BJ (cell line): ENCODE results near the gene KRTAP4-16. TPM values are rescaled to one million over a fixed set of nuclear protein-coding genes. Genes with fewer than 3 reads are reported as not detected.

Experiments used
- CTCF ChIA-PET: fragments of 350-600 bp; formaldehyde crosslinking; extraction: SDS; loops from one replicate; lab custom pipeline; 2021; ENCODE audit warnings: antibody characterized with exemption, inconsistent platforms; lab: Yijun Ruan, JAX
- POLR2A ChIA-PET: fragments of 300-600 bp; sonication (Branson Sonifier 250); formaldehyde crosslinking; extraction: SDS; loops from one replicate; lab custom pipeline; 2021; ENCODE audit warnings: antibody characterized with exemption; lab: Charles Lee
- DNase-seq: peaks from one replicate; pipeline ENCODE4 v3.0.0-alpha.2; 2011; ENCODE audit warnings: low read depth
- H3K27me3 ChIP-seq: 2 replicates; pipeline ENCODE4 v1.6.0; 2011; ENCODE audit warnings: low read length; ENCODE audit not compliant: control insufficient read depth, insufficient read depth
- H3K36me3 ChIP-seq: 2 replicates; pipeline ENCODE4 v1.5.1; 2011; ENCODE audit warnings: low read length; ENCODE audit not compliant: control insufficient read depth, insufficient read depth
- H3K4me3 ChIP-seq: 2 replicates; pipeline ENCODE4 v1.5.1; 2011; ENCODE audit warnings: low read depth, mild to moderate bottlenecking, control low read depth, low read length
- polyA plus RNA-seq: library from polyadenylated mRNA; depleted of rRNA; stranded (reverse); fragments of >200 nt; gene quantifications from 2 replicates; pipeline ENCODE4 v1.2.3, GENCODE V29; 2011; rRNA removed
- TF ChIP-seq, protein P1 (sequence below): IDR thresholded peaks from 2 replicates; pipeline ENCODE4 v1.5.1; 2011; ENCODE audit warnings: low read depth, mild to moderate bottlenecking, control low read depth, inconsistent platforms, low read length, moderate library complexity; ENCODE audit not compliant: insufficient read depth

Gene KRTAP4-16
- polyA plus RNA-seq, 1 experiment: not detected

DNA sequence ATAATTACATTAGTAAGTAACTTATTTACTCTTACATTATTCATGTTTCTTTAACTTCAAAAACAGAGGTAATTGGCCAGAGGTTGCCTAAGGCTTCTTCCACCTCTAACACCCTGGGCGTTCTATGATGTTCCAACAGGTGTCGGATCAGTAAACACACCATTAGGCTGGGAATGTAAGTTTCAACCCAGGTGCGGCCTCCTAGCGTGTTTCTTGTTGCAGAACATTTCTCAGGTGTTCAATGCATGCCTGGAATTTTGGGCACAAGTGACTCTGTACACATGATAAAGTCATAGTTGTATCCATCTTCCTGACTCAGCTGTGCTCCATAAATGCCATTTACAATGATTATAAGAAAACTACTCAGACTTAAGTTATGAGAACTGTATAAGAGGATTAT lies 48.0 kb downstream of the KRTAP4-16 start:
- POLR2A ChIA-PET: no interaction called here
- DNase-seq: no peak
- CTCF ChIA-PET: no interaction called here

DNA sequence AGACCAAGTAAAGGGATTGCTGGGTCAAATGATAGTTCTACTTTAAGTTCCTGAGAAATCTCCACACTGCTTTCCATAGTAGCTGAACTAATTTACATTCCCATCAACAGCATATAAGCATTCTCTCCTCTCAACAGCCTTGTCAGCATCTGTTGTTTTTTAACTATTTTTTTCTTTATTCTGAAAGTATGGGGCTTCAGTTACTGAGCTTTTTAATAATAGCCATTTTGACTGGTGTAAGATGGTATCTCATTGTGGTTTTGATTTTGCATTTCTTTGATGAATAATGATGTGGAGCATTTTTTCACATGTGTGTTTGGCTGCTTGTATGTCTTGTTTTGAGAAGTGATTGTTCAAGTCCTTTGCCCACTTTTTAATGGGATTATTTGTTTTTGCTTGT lies 49.4 kb downstream of the KRTAP4-16 start:
- TF ChIP-seq, protein P1, sequence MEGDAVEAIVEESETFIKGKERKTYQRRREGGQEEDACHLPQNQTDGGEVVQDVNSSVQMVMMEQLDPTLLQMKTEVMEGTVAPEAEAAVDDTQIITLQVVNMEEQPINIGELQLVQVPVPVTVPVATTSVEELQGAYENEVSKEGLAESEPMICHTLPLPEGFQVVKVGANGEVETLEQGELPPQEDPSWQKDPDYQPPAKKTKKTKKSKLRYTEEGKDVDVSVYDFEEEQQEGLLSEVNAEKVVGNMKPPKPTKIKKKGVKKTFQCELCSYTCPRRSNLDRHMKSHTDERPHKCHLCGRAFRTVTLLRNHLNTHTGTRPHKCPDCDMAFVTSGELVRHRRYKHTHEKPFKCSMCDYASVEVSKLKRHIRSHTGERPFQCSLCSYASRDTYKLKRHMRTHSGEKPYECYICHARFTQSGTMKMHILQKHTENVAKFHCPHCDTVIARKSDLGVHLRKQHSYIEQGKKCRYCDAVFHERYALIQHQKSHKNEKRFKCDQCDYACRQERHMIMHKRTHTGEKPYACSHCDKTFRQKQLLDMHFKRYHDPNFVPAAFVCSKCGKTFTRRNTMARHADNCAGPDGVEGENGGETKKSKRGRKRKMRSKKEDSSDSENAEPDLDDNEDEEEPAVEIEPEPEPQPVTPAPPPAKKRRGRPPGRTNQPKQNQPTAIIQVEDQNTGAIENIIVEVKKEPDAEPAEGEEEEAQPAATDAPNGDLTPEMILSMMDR: no peak
- ChIA-PET CTCF (no interaction called here), POLR2A (no interaction called here)
- Histone ChIP-seq H3K4me3 (no peak overlapping the region), H3K27me3 (no peaks in the 10 kb centered on the region), H3K36me3 (no peaks in the 10 kb centered on the region)
- no peak for DNase-seq

More for the DNA sequence above, 48.0 kb downstream of the KRTAP4-16 start:
- Histone ChIP-seq H3K36me3 (no peaks in the 10 kb centered on the region; the same call in 1 of the 2 replicates), H3K4me3 (no peak overlapping the region), H3K27me3 (no peaks in the 10 kb centered on the region)
- TF ChIP-seq, protein P1: no peak

Other genes starting within 250 kb of the KRTAP4-16 start
- gene KRT12, start 235.0 kb downstream of the KRTAP4-16 start, polyA plus RNA-seq: not detected in 2 replicates
- not detected in 2 replicates for gene KRT20, start 217.0 kb downstream of the KRTAP4-16 start, polyA plus RNA-seq
- gene KRT23, start 164.6 kb downstream of the KRTAP4-16 start, polyA plus RNA-seq: 0.09 and 0.11 TPM in 2 replicates
- gene KRT39, start 135.3 kb downstream of the KRTAP4-16 start, polyA plus RNA-seq: not detected in 2 replicates
- not detected in 2 replicates for gene KRT40, start 117.9 kb downstream of the KRTAP4-16 start, polyA plus RNA-seq
- not detected in 2 replicates for gene KRTAP3-3, start 108.0 kb downstream of the KRTAP4-16 start, polyA plus RNA-seq
- gene KRTAP3-2, start 102.3 kb downstream of the KRTAP4-16 start, polyA plus RNA-seq: not detected in 2 replicates
- gene KRTAP3-1, start 93.1 kb downstream of the KRTAP4-16 start, polyA plus RNA-seq: 0.16 TPM in 1 of 2 replicates, not detected in the other
- gene KRTAP1-5, start 75.0 kb downstream of the KRTAP4-16 start, polyA plus RNA-seq: 62.3 and 65.1 TPM in 2 replicates
- gene KRTAP1-4, start 72.0 kb downstream of the KRTAP4-16 start, polyA plus RNA-seq: not detected in 2 replicates
- not detected in 2 replicates for gene KRTAP1-3, start 67.3 kb downstream of the KRTAP4-16 start, polyA plus RNA-seq
- gene KRTAP1-1, start 60.8 kb downstream of the KRTAP4-16 start, polyA plus RNA-seq: 0.32 TPM in 1 of 2 replicates, not detected in the other
- not detected in 2 replicates for gene KRTAP2-1, start 54.9 kb downstream of the KRTAP4-16 start, polyA plus RNA-seq
- 0.16 TPM in 1 of 2 replicates, not detected in the other for gene KRTAP2-2, start 47.0 kb downstream of the KRTAP4-16 start, polyA plus RNA-seq
- gene KRTAP2-3, start 42.1 kb downstream of the KRTAP4-16 start, polyA plus RNA-seq: 1.3 and 1.4 TPM in 2 replicates
- gene KRTAP2-4, start 36.3 kb downstream of the KRTAP4-16 start, polyA plus RNA-seq: not detected in 2 replicates
- gene KRTAP4-7, start 18.1 kb downstream of the KRTAP4-16 start, polyA plus RNA-seq: not detected in 2 replicates
- not detected in 2 replicates for gene KRTAP4-8, start 4.1 kb downstream of the KRTAP4-16 start, polyA plus RNA-seq
- not detected in 2 replicates for gene KRTAP4-9, start 3.2 kb upstream of the KRTAP4-16 start, polyA plus RNA-seq
- gene KRTAP4-11, start 16.2 kb upstream of the KRTAP4-16 start, polyA plus RNA-seq: not detected in 2 replicates
- gene KRTAP4-12, start 22.0 kb upstream of the KRTAP4-16 start, polyA plus RNA-seq: 0.11 TPM in 1 of 2 replicates, not detected in the other
- not detected in 2 replicates for gene KRTAP4-6, start 38.3 kb upstream of the KRTAP4-16 start, polyA plus RNA-seq
- not detected in 2 replicates for gene KRTAP4-5, start 47.6 kb upstream of the KRTAP4-16 start, polyA plus RNA-seq
- not detected in 2 replicates for gene KRTAP4-4, start 58.5 kb upstream of the KRTAP4-16 start, polyA plus RNA-seq
- gene KRTAP4-3, start 66.0 kb upstream of the KRTAP4-16 start, polyA plus RNA-seq: not detected in 2 replicates
- gene KRTAP4-2, start 76.0 kb upstream of the KRTAP4-16 start, polyA plus RNA-seq: not detected in 2 replicates
- 0.12 TPM in 1 of 2 replicates, not detected in the other for gene KRTAP4-1, start 82.7 kb upstream of the KRTAP4-16 start, polyA plus RNA-seq
- not detected in 2 replicates for gene KRTAP9-1, start 87.7 kb upstream of the KRTAP4-16 start, polyA plus RNA-seq
- not detected in 2 replicates for gene KRTAP9-2, start 124.4 kb upstream of the KRTAP4-16 start, polyA plus RNA-seq
- gene KRTAP9-3, start 130.2 kb upstream of the KRTAP4-16 start, polyA plus RNA-seq: not detected in 2 replicates
- not detected in 2 replicates for gene KRTAP9-8, start 135.8 kb upstream of the KRTAP4-16 start, polyA plus RNA-seq
- gene KRTAP9-4, start 147.5 kb upstream of the KRTAP4-16 start, polyA plus RNA-seq: not detected in 2 replicates
- not detected in 2 replicates for gene KRTAP9-9, start 153.2 kb upstream of the KRTAP4-16 start, polyA plus RNA-seq
- gene KRTAP9-6, start 163.2 kb upstream of the KRTAP4-16 start, polyA plus RNA-seq: not detected in 2 replicates
- gene KRTAP9-7, start 173.5 kb upstream of the KRTAP4-16 start, polyA plus RNA-seq: not detected in 2 replicates
- gene KRTAP29-1, start 200.6 kb upstream of the KRTAP4-16 start, polyA plus RNA-seq: not detected in 2 replicates
- gene KRTAP16-1, start 207.1 kb upstream of the KRTAP4-16 start, polyA plus RNA-seq: not detected in 2 replicates
- not detected in 2 replicates for gene KRTAP17-1, start 213.5 kb upstream of the KRTAP4-16 start, polyA plus RNA-seq
- gene KRT33A, start 248.6 kb upstream of the KRTAP4-16 start, polyA plus RNA-seq: not detected in 2 replicates